HG02943 (cell line): ENCODE data around the gene LRRN4CL.
"Not testable (repeated sequence)": the region's sequence is repeated elsewhere in the genome, so short reads cannot be mapped to it uniquely, and the experiment has no call there.

Source experiments
- ATAC-seq: cut with Tn5 transposase; IDR thresholded peaks from one replicate; pipeline ENCODE4 v1.9.1; 2021; ENCODE audit warnings: mild to moderate bottlenecking, low read depth, moderate library complexity; ENCODE audit not compliant: unreplicated experiment

LRRN4CL gene

DNA sequence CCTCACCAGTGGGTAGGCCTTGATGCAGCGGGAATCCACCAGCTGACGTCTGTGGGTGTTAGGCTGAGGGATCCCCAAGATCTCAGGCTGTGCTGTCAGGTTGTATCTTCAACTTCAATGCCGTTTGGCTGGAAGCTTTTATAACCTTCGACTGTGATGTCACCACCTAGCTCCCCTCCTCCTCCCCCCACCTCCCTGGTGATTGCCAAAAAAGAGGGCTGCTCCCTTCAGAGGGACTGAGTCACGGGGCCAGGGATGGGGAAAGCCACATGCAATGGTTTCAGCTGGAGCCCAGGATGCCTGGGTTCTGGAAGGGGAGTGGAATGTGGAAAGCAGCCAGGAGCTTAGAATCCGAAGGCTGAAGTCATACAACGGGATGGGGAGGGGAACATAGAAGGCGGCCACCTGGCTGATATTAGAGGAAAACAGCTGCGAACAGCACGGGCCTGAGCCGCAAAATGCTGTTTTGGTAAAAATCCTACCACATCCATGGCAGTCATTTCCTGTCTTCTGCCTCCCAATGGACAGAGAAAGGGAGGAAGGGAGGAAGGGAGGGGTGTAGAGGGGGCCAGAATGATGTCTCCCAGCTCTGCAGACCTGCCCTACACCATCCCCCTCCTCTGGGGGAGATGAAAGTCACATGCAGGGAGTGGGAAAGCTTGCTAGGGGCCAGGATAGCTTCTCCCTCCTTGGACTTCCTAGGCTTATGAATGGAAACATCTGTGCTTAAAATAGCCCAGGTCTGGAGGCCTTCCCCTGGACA lies at the start of gene LRRN4CL:
Gene LRRN4CL, minus strand, starts transcription at position 110 of the 763 bp plus-strand sequence. CDS start 1,022 bp downstream, outside the sequence.
- ATAC-seq: no peak

DNA sequence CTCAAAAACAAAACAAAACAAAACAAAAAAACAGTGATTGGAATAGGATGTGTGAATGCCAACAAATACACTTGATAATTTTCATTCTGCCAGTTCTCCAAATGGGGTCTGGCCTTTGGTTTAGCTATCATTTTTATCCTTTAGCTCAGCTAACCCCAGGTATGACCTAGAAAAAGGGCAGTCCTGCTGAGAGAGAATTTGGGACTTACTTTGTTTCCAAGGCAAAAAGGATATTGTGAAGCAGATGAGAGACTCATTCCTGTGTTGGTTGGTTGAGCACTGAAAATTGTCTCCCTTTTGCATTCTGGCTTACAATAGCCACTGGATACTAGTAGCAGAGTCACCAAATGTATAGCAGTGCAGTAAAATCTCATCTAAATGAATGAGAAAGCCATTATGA lies 47.9 kb upstream of the LRRN4CL start:
- ATAC-seq: no peak

DNA sequence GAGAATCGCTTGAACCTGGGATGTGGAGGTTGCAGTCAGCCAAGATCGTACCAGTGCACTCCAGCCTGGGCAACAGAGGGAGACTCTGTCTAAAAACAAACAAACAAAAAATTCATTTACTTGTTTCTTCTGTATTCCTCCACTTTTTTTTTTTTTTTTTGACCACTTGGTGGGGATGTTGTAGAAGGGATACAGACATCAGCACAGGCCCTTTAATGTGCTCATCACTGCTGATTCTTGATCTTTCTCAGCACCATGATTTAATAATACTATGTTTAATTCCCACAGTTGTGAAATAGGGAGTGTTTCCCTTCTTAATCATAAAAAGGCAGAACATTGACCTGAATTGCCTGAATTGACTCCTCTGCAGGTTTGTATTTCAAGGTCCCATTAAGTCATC lies 43.5 kb upstream of the LRRN4CL start:
- ATAC-seq: no peak

DNA sequence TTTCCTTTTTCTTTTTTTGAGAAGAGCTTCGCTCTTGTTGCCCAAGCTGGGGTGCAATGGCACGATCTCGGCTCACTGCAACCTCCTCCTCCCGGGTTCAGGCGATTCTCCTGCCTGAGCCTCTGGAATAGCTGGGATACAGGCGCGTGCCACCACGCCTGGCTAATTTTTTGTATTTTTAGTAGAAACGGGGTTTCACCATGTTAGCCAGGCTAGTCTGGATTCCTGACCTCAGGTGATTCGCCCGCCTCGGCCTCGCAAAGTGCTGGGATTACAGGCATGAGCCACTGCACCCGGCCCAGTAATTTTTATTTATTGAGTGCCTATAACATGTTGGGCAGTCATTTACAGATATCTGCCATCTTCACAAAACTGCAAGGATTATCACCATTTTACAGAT lies 40.7 kb upstream of the LRRN4CL start:
- not testable (repeated sequence) for ATAC-seq

- peak; percentile 19 for ATAC-seq
These were observed 39.0 kb upstream of the LRRN4CL start, which contains the start of gene TTC9C for GRCh38 chr11:62728171-62728988. TTC9C (plus strand) TSS chr11:62728486; CDS start chr11:62728849, 363 bp downstream.

DNA sequence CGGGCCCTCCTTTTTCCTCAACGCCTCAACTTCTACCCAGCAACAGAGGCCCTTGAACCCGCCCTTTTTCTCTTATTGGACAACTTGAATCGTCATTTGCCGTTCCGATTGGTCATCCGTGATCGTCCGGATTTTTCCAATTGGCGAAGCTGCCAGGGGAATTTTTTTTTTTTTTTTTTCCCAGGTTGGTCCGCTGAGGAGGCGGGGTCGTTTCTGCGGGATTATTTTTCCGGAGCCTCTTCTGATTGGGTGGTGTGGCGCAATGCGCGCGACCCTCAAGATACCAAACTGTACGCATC lies 38.5 kb upstream of the LRRN4CL start:
- ATAC-seq: peak; percentile 58

DNA sequence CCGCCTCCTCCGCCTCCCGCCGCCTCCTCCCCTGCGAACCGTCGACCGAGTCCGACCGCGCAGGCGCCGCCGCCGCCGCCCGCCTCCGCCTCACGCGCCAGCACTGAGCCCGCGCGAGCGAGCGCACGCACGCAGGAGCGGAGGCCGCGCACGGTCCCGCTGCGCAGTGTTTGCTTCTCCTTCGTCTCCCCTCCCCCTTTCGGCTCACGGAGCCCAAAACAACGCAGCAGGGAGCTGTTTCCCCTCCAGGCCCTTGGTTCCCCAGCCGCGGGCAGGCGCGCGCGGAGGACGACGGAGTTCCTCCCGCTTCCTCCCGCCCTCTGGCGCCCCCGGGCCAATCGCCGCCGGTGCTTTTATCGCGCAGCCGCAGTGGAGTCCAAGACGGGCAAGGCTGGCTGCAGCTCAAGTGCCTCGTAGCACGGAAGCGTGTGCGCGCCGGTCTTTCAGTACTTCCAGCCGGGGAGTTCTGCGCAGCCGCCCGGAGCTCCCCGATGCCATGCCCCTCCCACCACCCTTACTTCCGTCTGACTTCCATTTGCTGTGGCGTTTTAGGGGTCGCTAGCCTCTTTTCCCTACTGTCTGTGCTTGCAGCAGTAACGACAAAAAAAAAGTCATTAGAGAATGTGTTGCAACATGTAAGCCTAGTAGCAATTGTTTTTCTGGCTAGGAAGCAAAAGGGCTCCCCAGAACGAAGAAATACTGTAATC lies 38.0 kb upstream of the LRRN4CL start, which contains the start of gene HNRNPUL2:
Gene HNRNPUL2, minus strand, starts transcription at position 293 of the 707 bp plus-strand sequence. CDS start 301 bp downstream, outside the sequence.
- peak; percentile 71 for ATAC-seq

DNA sequence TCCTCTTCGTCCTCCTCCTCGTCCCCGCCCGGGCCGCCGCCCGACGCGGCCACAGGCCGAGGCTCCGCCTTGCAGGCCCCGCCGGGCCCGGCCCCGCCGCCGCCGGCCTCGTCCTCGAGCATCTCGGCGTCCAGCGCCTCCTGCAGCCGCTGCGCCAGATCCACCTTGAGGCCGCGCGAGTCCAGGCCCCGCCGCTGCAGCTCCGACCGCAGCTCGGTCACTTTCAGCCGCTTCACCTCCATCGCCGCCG lies 37.5 kb upstream of the LRRN4CL start:
- no peak for ATAC-seq

GRCh38 chr11:62726156-62726914 lies 37.0 kb upstream of the LRRN4CL start:
- ATAC-seq: peak; percentile 0

GRCh38 chr11:62725646-62726045 lies 36.3 kb upstream of the LRRN4CL start:
- ATAC-seq: no peak

DNA sequence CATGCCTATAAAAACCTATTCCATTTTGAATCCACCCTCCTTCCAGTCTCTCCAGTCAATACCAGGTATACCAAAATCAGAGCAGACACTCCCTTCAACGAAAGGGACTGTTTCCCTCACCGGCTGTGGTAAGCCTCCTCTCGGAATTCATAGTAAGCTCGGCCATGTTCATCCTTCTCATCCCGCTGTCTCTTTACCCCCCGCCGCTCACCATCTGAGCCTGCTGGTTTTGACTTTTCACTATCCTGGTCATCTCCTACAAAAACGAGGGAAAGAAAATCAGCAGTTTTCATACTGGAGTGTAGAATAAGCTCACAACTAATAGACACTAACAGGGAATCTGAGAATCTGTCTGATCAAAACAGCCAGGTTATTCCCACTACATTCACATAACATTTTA lies 34.8 kb upstream of the LRRN4CL start:
- no peak for ATAC-seq

DNA sequence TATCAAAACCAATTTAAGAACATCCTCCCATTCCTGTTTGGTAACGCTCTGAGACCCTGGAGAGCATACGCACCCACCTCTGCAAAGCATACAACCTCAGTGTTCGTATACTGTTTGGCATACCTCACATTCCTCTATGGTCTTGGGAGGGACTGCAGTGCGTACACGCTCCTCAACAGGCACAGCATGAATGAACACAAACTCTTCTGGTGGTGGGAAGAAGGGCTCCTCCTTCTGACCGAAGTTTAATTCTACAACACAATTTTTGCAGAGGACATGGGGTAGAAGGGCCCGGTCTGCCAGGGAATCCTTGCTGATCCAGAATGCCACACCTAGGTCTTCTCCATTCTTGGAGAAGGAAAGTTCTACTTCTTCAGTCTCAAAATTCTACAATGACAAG lies 32.7 kb upstream of the LRRN4CL start:
- ATAC-seq: no peak

- ATAC-seq: no peak
These were observed 30.1 kb upstream of the LRRN4CL start for GRCh38 chr11:62719302-62719978.

DNA sequence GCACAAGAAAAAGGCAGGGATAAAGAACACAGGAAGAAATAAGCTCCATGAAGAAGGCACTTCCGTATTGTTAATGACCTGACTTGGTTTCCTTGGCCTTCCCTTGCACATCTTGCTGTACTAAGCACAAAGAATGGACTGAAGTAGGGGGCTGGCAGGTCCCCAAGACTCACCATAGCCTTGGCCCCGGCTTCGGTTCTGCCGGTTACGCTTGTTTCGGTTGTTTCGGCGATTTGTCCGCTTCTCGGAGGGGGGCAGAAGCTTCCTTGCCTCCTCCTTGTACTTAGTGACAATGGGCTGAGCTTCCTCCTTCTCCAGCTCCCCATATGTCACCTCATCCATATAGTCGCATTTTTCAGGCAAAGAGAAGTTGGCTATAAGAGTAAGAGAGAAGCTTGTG lies 27.5 kb upstream of the LRRN4CL start:
- ATAC-seq: no peak

DNA sequence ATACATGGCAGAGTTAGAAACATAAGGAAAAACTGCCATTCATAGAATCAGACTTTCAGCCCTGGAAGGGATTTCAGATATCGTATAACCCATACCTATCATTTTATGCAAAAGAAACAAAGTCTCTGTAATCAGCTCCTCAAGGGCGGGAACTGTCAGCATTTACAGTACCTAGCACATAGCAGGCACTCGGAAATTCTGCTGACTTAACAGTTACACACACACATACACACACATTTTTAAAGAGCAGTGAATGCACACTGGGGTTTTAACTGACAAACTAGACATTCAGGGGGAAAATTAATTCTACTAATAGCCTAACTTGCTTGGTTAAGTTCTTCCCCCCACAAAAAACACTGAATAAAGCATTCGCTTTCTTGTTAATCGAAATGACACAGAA lies 26.9 kb upstream of the LRRN4CL start:
- no peak for ATAC-seq

- no peak for ATAC-seq
These were observed 26.1 kb upstream of the LRRN4CL start for GRCh38 chr11:62715150-62716130.

GRCh38 chr11:62713343-62713742 lies 24.0 kb upstream of the LRRN4CL start:
- ATAC-seq: no peak

DNA sequence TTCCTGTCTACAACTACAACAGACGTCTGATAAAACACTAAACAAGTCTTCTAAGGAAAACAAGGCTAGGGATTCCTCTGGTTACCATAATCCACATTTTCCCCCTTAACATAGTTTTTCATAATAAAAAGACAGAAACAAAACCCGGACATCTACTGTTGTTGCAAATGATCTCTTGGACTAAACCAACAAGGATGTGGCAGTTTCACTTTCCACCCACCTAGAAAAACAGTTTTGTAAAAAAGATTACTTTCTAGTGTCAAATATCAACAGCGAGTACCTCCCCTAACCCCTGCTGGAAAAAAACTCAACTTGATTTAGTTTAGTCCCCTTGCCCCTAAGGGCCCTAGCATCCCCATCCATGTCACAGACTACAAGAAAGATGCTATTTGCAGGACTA lies 23.5 kb upstream of the LRRN4CL start:
- no peak for ATAC-seq

DNA sequence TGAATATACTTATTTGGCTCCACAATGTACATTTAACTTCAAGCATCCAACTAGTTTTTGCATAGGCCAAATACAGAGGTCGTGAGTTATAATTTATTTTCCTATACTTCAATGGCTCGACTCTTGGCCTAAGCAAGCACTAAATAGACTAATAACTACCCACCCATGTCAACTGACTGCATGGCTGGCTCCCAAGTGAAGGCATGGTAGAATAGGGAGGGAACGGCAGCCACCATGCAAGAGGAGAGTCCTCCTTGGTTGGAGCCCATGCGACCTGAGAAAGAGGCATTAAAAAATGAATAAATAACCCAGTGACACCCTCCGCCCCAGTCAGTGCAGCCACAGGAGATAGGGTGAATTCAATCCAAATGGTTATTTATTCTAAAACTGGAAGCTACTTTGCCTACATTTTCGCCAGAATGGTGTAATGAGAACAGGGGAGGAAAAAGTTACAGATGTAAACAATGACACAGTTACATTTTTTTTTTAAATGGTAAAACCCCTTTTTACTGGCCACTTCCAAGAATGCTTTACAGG lies 23.0 kb upstream of the LRRN4CL start:
- no peak for ATAC-seq
